ENCODE results near the gene FAM174A. TPM values are rescaled to one million over a fixed set of nuclear protein-coding genes. Genes with fewer than 3 reads are reported as not detected.
A peak's percentile ranks its signal among the peaks of the same experiment; 100 is the strongest.

Gene FAM174A
- 9.7 TPM for total RNA-seq (2013)
- polyA plus RNA-seq = 10 to 100 TPM in 1 of 3 donors, 1 to 10 TPM in 2; 5.3 to 11.1 (median 9.2) TPM
- polyA minus RNA-seq = 15.8 and 16.5 TPM in 2 replicates
- 0.75 to 5.7 (median 3.2) reads per million in 11 experiments for total RNA-seq

- Mint-ChIP-seq H3K36me3 (peaks cover 0 to 2% of the 10 kb centered on the region in 2 donors), H3K27ac (peak within 1 kb of the TSS; percentile 91 to 98 (median 96)), H3K4me1 (peaks cover 19% of the 10 kb centered on the region), H3K9me3 (peaks cover 10 to 16% (median 14%) of the 10 kb centered on the region in 7 donors), H3K27me3 (ENCODE audit: low read depth in 3 of 3) (no peaks in the 10 kb centered on the region), H3K4me3 (peak within 1 kb of the TSS; percentile 97 to 99)
- Histone ChIP-seq H3K4me1 (ENCODE audit: control insufficient read depth in 1 of 2, insufficient read depth in 2 of 2, low read length in 2 of 2) (peaks cover 17 to 25% of the 10 kb centered on the region in 2 donors), H3K36me3 (replicated peaks in 1 of 2; ENCODE audit: control insufficient read depth in 1 of 2, insufficient read depth in 2 of 2, low read length in 2 of 2) (no peaks in the 10 kb centered on the region), H3K27me3 (ENCODE audit: control insufficient read depth in 2 of 2, insufficient read depth in 2 of 2, low read length in 2 of 2) (no peaks in the 10 kb centered on the region), H3K9me3 (replicated peaks in 1 of 2; ENCODE audit: control insufficient read depth in 1 of 2, insufficient read depth in 1 of 2, low read length in 2 of 2) (peaks cover 0 to 10% of the 10 kb centered on the region in 2 donors), H3K79me2 (ENCODE audit: insufficient read depth, low read length) (peaks cover 24% of the 10 kb centered on the region), H2AFZ (ENCODE audit: insufficient read depth, low read depth, low read length, poor library complexity, severe bottlenecking) (peak within 1 kb of the TSS; percentile 96), H3K4me3 (replicated peaks in 1 of 3; ENCODE audit: low read depth in 2 of 3, low read length in 3 of 3) (peak within 1 kb of the TSS; percentile 62 to 91 (median 80)), H3K9ac (ENCODE audit: insufficient read depth, low read length, poor library complexity, severe bottlenecking) (peak within 1 kb of the TSS; percentile 81), H3K27ac (ENCODE audit: low read depth in 1 of 2, low read length in 2 of 2) (peak within 1 kb of the TSS; percentile 80 to 83), H4K20me1 (ENCODE audit: insufficient read depth, low read length) (peaks cover 4% of the 10 kb centered on the region), H3K4me2 (replicated peaks; ENCODE audit: extremely low read depth, low read length, poor library complexity, severe bottlenecking) (peak within 1 kb of the TSS; percentile 90)
- intact Hi-C loops (cut with micrococcal nuclease) = no loop called here
- TF ChIP-seq CTCF (IDR thresholded peaks at IDR 0.05) = no peak
- under 1% methylated on average over 59 of the region's 62 CpGs for WGBS (ENCODE audit: insufficient coverage)
- peak; percentile 95 to 96 (median 96) for DNase-seq
Measured at GRCh38 chr5:100535060-100536005, at the start of gene FAM174A. FAM174A (plus strand) TSS chr5:100535374; CDS start chr5:100535531, 157 bp downstream.

GRCh38 chr5:100493996-100494395 lies 41.2 kb upstream of the FAM174A start:
- H3K27me3 Mint-ChIP-seq (ENCODE audit: low read depth in 3 of 3) = no peaks in the 10 kb centered on the region
- no peak overlapping the region for H3K27ac Mint-ChIP-seq
- DNase-seq = no peak
- no CpG with 5 or more reads among the region's 1 CpG for WGBS (ENCODE audit: insufficient coverage)
- Histone ChIP-seq H3K9ac (ENCODE audit: insufficient read depth, low read length, poor library complexity, severe bottlenecking) (no peak overlapping the region), H4K20me1 (ENCODE audit: insufficient read depth, low read length) (no peaks in the 10 kb centered on the region), H3K36me3 (replicated peaks in 1 of 2; ENCODE audit: control insufficient read depth in 1 of 2, insufficient read depth in 2 of 2, low read length in 2 of 2) (no peaks in the 10 kb centered on the region), H2AFZ (ENCODE audit: insufficient read depth, low read depth, low read length, poor library complexity, severe bottlenecking) (no peak overlapping the region), H3K4me3 (replicated peaks in 1 of 3; ENCODE audit: low read depth in 2 of 3, low read length in 3 of 3) (no peak overlapping the region), H3K27ac (ENCODE audit: low read depth in 1 of 2, low read length in 2 of 2) (no peak overlapping the region), H3K4me2 (replicated peaks; ENCODE audit: extremely low read depth, low read length, poor library complexity, severe bottlenecking) (no peak overlapping the region), H3K4me1 (ENCODE audit: control insufficient read depth in 1 of 2, insufficient read depth in 2 of 2, low read length in 2 of 2) (no peaks in the 10 kb centered on the region), H3K9me3 (replicated peaks in 1 of 2; ENCODE audit: control insufficient read depth in 1 of 2, insufficient read depth in 1 of 2, low read length in 2 of 2) (no peaks in the 10 kb centered on the region), H3K79me2 (ENCODE audit: insufficient read depth, low read length) (no peaks in the 10 kb centered on the region), H3K27me3 (ENCODE audit: control insufficient read depth in 2 of 2, insufficient read depth in 2 of 2, low read length in 2 of 2) (no peaks in the 10 kb centered on the region)
- peaks cover 0 to 11% (median 5%) of the 10 kb centered on the region in 7 donors for H3K9me3 Mint-ChIP-seq
- no peaks in the 10 kb centered on the region for H3K36me3 Mint-ChIP-seq
- H3K4me1 Mint-ChIP-seq = no peaks in the 10 kb centered on the region
- H3K4me3 Mint-ChIP-seq = no peak overlapping the region
- TF ChIP-seq CTCF (IDR thresholded peaks at IDR 0.05) = no peak
- intact Hi-C loops (cut with micrococcal nuclease) = no loop called here
